HepG2 (cell line): ENCODE data around the gene CLEC16A. TPM values are rescaled to one million over a fixed set of nuclear protein-coding genes. Genes with fewer than 3 reads are reported as not detected.

Source experiments
- BCL6 ChIP-seq: IDR thresholded peaks from 2 replicates; pipeline ENCODE4 v1.6.1; 2016; ENCODE audit warnings: missing genetic modification reagents, missing compliant biosample characterization
- ETV5 ChIP-seq: IDR thresholded peaks from 2 replicates; pipeline ENCODE4 v1.6.1; 2018; ENCODE audit warnings: missing biosample characterization, missing genetic modification reagents, inconsistent platforms, borderline replicate concordance
- NFKBIZ ChIP-seq: IDR thresholded peaks from 2 replicates; pipeline ENCODE4 v1.6.1; 2018; ENCODE audit warnings: missing genetic modification reagents, missing compliant biosample characterization
- RARA ChIP-seq: IDR thresholded peaks from 2 replicates; pipeline ENCODE4 v1.6.1; 2016; ENCODE audit warnings: missing genetic modification reagents, missing compliant biosample characterization
- REXO4 ChIP-seq: sonication (generic); formaldehyde crosslinking; IDR thresholded peaks from 2 replicates; pipeline ENCODE4 v1.8.0; 2022; ENCODE audit warnings: missing genetic modification reagents, mild to moderate bottlenecking, borderline replicate concordance
- RFX5 ChIP-seq: IDR thresholded peaks from 2 replicates; pipeline ENCODE4 v1.6.1; 2011; ENCODE audit warnings: low read depth, low read length, improper control_type of control experiment
- RXRA ChIP-seq: sonication (generic); formaldehyde crosslinking; IDR thresholded peaks from 2 replicates; pipeline ENCODE4 v1.5.1; 2020; ENCODE audit warnings: missing genetic modification reagents
- SMARCC2 ChIP-seq: fragments of 450-650 bp; IDR thresholded peaks from 2 replicates; pipeline ENCODE4 v1.6.1; 2017; ENCODE audit warnings: antibody characterized with exemption, mild to moderate bottlenecking
- SMC3 ChIP-seq: IDR thresholded peaks from 2 replicates; pipeline ENCODE4 v1.6.1; 2011; ENCODE audit warnings: low read length, improper control_type of control experiment
- ZNF136 ChIP-seq: sonication (generic); formaldehyde crosslinking; IDR thresholded peaks from 2 replicates; pipeline ENCODE4 v1.8.1; 2022; ENCODE audit warnings: low read depth, mild to moderate bottlenecking, moderate library complexity, missing genetic modification reagents
- ZNF256 ChIP-seq: sonication (generic); formaldehyde crosslinking; conservative IDR thresholded peaks from 2 replicates; pipeline ENCODE4 v1.4.0; 2020; ENCODE audit warnings: missing genetic modification reagents
- ZSCAN31 ChIP-seq: sonication (generic); formaldehyde crosslinking; IDR thresholded peaks from 2 replicates; pipeline ENCODE4 v1.5.0; 2020; ENCODE audit warnings: low read depth, mild to moderate bottlenecking, missing genetic modification reagents
- polyA plus RNA-seq, 8 experiments: library from polyadenylated mRNA; depleted of rRNA in 3 of 8; stranded (reverse) in 7 of 8; unstranded in 1 of 8; fragments of >200 nt; fragmentation: Illumina TruSeq in 4 of 8; extraction: Trizol in 4 of 8; gene quantifications; 2 replicates each; pipeline versions ENCODE4 v1.2.1 to v1.2.3, GENCODE V29; 2011 to 2016; ENCODE audit warnings: low read depth in 4 of 8, missing spikeins in 1 of 8, mixed read lengths in 1 of 8; ENCODE audit not compliant: insufficient read depth in 1 of 8
- total RNA-seq, 5 experiments: library from RNA; depleted of rRNA; stranded (reverse); fragments of >200 nt; fragmentation: Illumina TruSeq; extraction: Trizol; gene quantifications; 2 replicates each; pipeline ENCODE4 v1.2.3, GENCODE V29; 2016; ENCODE audit warnings: low read depth in 1 of 5
- TF ChIP-seq, protein P1 (sequence below): IDR thresholded peaks from 2 replicates; pipeline ENCODE4 v1.6.1; 2016; ENCODE audit warnings: control low read depth
- TF ChIP-seq, protein P2 (sequence below): sonication (generic); formaldehyde crosslinking; conservative IDR thresholded peaks from 2 replicates; pipeline ENCODE4 v1.4.0; 2020; ENCODE audit warnings: mild to moderate bottlenecking, missing genetic modification reagents, moderate library complexity
- TF ChIP-seq, protein P3 (sequence below): sonication (generic); formaldehyde crosslinking; IDR thresholded peaks from 2 replicates; pipeline ENCODE4 v1.8.0; 2022; ENCODE audit warnings: missing genetic modification reagents, mild to moderate bottlenecking, borderline replicate concordance
- TF ChIP-seq, protein P4 (sequence below): sonication (generic); formaldehyde crosslinking; IDR thresholded peaks from 2 replicates; pipeline ENCODE4 v1.4.0; 2020; ENCODE audit warnings: mild to moderate bottlenecking, missing genetic modification reagents

The CLEC16A gene
- total and polyA plus RNA-seq, 2 of the 13 experiments (the other 11 are each of a cell fraction or from before 2014, with no cell fraction given) = 8.5 to 10.3 TPM

DNA sequence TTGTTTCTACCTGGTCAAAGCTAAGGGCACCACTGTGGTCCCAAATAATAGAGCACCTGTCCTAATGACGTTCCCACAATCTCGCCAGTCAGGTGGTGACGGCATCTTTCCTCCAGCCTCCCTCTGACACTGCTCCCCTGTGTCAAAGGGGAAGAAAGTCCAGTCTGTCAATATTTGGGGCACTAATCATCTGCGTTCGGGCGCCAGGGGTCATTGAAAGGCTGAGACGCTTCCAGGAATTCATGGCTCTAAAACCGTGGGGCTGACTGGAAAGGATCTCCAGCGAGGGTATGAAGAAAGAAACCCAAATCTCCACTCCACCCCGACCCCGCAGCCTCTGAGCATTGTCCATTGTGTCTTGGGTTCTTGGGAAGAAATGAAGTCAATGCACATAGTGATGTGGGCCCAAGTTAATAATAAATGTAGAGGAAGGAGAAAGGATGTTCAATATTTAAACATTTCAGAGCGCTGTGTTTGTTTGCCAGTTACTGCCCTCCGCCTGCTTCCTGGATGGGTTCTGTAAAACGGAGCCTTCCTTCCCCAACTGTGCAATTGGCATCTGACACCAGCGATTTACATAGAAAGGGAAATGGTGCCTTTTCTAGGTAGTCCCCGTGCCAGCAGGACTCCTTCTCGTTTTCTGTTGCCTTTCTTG, 208.4 kb downstream of the CLEC16A start (continued):
- TF ChIP-seq, protein P1, sequence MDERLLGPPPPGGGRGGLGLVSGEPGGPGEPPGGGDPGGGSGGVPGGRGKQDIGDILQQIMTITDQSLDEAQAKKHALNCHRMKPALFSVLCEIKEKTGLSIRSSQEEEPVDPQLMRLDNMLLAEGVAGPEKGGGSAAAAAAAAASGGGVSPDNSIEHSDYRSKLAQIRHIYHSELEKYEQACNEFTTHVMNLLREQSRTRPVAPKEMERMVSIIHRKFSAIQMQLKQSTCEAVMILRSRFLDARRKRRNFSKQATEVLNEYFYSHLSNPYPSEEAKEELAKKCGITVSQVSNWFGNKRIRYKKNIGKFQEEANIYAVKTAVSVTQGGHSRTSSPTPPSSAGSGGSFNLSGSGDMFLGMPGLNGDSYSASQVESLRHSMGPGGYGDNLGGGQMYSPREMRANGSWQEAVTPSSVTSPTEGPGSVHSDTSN = no peak
- no peak; the same call in 1 of the 2 replicates for TF ChIP-seq SMC3
- TF ChIP-seq ZNF136 = no peak
- TF ChIP-seq, protein P2, sequence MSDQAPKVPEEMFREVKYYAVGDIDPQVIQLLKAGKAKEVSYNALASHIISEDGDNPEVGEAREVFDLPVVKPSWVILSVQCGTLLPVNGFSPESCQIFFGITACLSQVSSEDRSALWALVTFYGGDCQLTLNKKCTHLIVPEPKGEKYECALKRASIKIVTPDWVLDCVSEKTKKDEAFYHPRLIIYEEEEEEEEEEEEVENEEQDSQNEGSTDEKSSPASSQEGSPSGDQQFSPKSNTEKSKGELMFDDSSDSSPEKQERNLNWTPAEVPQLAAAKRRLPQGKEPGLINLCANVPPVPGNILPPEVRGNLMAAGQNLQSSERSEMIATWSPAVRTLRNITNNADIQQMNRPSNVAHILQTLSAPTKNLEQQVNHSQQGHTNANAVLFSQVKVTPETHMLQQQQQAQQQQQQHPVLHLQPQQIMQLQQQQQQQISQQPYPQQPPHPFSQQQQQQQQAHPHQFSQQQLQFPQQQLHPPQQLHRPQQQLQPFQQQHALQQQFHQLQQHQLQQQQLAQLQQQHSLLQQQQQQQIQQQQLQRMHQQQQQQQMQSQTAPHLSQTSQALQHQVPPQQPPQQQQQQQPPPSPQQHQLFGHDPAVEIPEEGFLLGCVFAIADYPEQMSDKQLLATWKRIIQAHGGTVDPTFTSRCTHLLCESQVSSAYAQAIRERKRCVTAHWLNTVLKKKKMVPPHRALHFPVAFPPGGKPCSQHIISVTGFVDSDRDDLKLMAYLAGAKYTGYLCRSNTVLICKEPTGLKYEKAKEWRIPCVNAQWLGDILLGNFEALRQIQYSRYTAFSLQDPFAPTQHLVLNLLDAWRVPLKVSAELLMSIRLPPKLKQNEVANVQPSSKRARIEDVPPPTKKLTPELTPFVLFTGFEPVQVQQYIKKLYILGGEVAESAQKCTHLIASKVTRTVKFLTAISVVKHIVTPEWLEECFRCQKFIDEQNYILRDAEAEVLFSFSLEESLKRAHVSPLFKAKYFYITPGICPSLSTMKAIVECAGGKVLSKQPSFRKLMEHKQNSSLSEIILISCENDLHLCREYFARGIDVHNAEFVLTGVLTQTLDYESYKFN = no peak; the same call in 1 of the 2 replicates
- TF ChIP-seq, protein P3, sequence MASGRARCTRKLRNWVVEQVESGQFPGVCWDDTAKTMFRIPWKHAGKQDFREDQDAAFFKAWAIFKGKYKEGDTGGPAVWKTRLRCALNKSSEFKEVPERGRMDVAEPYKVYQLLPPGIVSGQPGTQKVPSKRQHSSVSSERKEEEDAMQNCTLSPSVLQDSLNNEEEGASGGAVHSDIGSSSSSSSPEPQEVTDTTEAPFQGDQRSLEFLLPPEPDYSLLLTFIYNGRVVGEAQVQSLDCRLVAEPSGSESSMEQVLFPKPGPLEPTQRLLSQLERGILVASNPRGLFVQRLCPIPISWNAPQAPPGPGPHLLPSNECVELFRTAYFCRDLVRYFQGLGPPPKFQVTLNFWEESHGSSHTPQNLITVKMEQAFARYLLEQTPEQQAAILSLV (CRISPR knock-in tag) = no peak
- TF ChIP-seq BCL6 (CRISPR knock-in tag) = peak; percentile 95
- TF ChIP-seq RFX5 = no peak
- TF ChIP-seq, protein P4, sequence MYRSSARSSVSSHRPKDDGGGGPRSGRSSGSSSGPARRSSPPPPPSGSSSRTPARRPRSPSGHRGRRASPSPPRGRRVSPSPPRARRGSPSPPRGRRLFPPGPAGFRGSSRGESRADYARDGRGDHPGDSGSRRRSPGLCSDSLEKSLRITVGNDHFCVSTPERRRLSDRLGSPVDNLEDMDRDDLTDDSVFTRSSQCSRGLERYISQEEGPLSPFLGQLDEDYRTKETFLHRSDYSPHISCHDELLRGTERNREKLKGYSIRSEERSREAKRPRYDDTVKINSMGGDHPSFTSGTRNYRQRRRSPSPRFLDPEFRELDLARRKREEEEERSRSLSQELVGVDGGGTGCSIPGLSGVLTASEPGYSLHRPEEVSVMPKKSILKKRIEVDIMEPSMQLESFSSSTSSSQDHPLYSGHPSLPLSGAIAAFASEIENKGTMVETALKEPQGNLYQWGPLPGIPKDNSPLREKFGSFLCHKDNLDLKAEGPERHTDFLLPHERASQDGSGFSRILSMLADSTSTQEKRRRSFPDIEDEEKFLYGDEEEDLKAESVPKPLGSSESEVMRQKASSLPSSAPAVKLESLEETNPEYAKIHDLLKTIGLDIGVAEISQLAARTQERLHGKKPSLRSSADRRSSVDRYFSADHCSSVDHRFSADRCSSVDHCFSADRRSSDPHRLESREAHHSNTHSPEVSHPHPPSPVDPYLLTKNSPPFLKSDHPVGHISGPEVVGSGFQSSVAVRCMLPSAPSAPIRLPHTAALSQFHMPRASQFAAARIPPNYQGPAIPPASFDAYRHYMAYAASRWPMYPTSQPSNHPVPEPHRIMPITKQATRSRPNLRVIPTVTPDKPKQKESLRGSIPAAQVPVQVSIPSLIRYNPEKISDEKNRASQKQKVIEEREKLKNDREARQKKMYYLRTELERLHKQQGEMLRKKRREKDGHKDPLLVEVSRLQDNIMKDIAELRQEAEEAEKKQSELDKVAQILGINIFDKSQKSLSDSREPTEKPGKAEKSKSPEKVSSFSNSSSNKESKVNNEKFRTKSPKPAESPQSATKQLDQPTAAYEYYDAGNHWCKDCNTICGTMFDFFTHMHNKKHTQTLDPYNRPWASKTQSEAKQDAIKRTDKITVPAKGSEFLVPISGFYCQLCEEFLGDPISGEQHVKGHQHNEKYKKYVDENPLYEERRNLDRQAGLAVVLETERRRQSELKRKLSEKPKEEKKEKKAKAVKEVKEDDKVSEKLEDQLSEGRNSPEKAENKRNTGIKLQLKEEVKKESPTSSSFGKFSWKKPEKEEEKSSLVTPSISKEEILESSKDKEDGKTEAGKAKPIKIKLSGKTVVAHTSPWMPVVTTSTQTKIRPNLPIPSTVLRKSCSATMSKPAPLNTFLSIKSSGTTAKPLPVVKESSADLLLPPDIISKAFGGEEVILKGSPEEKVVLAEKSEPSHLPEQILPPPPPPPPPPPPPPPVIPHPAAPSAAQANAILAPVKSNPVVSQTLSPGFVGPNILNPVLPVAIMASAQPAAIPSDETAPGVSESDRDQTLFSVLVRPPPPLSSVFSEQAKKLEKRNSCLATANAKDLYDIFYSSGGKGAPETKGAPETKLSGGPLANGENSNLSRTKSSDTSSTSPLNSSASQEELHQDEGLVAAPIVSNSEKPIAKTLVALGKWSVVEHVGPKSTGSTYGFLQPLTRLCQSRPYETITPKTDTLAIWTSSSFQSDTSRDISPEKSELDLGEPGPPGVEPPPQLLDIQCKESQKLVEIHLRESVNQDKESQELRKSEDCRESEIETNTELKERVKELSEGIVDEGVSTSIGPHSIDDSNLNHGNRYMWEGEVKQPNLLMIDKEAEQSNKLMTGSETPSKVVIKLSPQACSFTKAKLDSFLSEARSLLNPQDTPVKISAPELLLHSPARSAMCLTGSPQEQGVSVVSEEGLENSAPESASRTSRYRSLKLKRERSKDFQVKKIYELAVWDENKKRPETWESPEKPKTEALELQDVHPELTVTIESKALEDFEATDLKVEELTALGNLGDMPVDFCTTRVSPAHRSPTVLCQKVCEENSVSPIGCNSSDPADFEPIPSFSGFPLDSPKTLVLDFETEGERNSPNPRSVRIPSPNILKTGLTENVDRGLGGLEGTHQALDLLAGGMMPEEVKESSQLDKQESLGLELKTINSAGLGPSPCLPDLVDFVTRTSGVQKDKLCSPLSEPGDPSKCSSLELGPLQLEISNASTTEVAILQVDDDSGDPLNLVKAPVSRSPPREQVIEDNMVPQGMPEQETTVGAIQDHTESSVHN (CRISPR knock-in tag) = no peak
- TF ChIP-seq REXO4 (CRISPR knock-in tag) = no peak
- TF ChIP-seq RXRA = peak; percentile 93
- TF ChIP-seq ZNF256 (CRISPR knock-in tag) = no peak
- TF ChIP-seq SMARCC2 = no peak
- peak; percentile 47; the same call in 1 of the 2 replicates for TF ChIP-seq ETV5 (CRISPR knock-in tag)
- no peak for TF ChIP-seq ZSCAN31
- TF ChIP-seq NFKBIZ = no peak; the same call in 1 of the 2 replicates
- TF ChIP-seq RARA = peak; percentile 97
